ENCODE data around the gene OBP2B.
"Not testable (repeated sequence)": the region's sequence is repeated elsewhere in the genome, so short reads cannot be mapped to it uniquely, and the experiment has no call there.

OBP2B gene, protein sequence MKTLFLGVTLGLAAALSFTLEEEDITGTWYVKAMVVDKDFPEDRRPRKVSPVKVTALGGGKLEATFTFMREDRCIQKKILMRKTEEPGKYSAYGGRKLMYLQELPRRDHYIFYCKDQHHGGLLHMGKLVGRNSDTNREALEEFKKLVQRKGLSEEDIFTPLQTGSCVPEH

GRCh38 chr9:133208880-133209300, at the start of gene OBP2B:
Gene OBP2B (minus strand): TSS chr9:133209250. CDS start chr9:133209199, 51 bp downstream.
- DNase-seq: not testable (repeated sequence)

GRCh38 chr9:133258061-133259015, 49.3 kb upstream of the OBP2B start:
- no peak for DNase-seq

GRCh38 chr9:133257465-133257956, 48.5 kb upstream of the OBP2B start:
- DNase-seq: no peak

GRCh38 chr9:133256686-133257091, 47.6 kb upstream of the OBP2B start:
- no peak for DNase-seq

DNA sequence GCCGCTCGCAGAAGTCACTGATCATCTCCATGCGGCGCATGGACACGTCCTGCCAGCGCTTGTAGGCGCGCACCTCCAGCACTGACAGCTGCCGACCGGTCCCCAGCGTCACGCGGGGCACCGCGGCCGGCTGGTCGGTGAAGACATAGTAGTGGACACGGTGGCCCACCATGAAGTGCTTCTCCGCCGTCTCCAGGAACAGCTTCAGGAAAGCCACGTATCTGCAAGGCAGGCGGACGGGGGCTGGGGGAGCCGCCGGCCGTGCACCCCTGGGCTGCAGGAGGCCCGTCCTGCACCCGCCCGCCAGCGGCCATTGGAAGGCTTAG, 47.0 kb upstream of the OBP2B start:
- DNase-seq: no peak

- DNase-seq: no peak
These were observed 46.5 kb upstream of the OBP2B start for GRCh38 chr9:133255371-133256135.

DNA sequence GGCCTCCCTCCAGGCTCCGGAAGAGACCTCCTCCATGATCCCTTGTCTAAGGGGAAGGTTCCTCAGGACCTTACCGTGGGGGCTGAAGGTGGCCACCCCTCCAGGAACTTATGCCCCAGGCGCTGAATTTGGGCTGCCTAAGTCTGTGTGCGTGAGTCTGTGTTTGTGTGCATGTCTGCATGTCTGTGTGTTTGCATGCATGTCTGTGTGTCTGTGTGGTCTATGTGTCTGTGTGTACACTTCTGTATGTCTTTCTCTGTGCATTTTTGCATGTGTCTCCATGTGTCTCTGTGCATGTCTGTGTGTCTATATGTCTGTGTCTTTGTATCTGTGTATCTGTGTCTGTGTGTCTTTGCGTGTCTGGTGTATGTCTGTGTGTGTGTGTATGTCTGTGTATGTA, 45.4 kb upstream of the OBP2B start:
- no peak for DNase-seq

- DNase-seq: no peak
These were observed 44.2 kb upstream of the OBP2B start for GRCh38 chr9:133253268-133253667.

- DNase-seq: no peak
These were observed 43.4 kb upstream of the OBP2B start for GRCh38 chr9:133252301-133253020.

- DNase-seq: no peak
These were observed 42.7 kb upstream of the OBP2B start for GRCh38 chr9:133251773-133252172.

DNA sequence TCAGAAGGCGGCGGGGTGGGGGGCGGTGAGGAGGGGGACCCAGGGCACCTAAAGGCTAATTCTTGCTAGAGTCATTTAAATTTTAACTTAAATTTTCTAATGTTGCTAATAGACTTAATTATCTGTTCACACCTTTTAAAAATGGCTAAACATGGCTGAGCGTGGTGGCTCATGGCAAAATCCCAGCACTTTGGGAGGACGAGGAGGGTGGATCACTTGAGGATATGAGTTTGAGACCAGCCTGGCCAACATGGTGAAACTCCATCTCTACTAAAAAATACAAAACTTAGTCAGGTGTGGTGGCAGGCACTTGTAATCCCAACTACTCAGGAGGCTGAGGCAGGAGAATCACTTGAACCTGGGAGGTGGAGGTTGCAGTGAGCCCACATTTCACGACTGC, 42.2 kb upstream of the OBP2B start:
- DNase-seq: not testable (repeated sequence)

DNA sequence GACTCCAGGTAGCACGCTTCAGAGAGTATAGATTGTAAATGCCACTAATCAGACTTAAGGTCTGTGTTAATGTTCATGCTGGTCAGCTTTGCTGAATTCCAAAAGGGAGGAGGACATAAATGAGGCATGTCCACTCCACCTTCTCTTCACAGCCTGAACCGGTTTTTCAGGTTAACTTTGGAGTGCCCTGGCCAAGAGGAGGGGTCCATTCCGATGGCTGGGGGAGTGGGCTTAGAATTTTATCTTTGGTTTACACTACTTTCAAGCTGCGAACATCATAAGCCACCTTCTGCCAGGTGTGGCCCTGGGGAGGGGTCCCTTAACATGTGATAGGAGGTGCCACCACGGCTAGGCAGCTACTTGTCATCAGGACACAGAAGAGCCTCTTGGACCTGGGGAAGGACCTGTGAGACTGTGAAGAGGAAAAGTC, 41.7 kb upstream of the OBP2B start:
- no peak for DNase-seq

- DNase-seq: no peak
These were observed 40.3 kb upstream of the OBP2B start for GRCh38 chr9:133249337-133249736.

DNA sequence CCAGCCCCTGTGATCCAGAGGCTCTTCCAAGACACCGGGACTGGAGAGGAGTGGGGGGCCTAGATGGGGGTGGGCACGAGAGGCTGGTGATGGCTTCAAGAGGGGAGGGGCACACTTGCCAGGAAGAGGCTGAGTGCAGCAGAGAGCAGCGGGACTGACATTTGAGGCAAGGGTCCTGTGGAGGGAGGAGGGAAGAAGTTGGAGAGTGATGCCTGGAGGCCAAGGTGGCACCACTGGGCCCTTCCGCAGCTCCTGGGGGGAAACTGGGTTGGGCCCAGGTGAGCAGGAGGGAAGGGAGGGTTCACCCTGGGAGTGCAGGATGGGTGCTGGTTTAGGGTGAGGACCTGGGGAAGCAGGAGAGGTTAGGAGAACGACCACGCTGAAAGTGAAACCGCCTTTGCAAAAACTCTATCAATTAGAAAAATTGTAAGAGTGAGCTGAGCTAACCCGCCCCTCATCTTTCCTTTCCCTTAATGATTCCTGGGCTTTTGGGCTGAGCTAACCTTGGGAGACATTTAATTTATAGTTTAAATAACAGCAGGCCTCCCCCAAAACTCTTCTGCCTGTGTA, 39.8 kb upstream of the OBP2B start:
- DNase-seq: no peak

GRCh38 chr9:133247632-133248031, 38.6 kb upstream of the OBP2B start:
- no peak for DNase-seq

DNA sequence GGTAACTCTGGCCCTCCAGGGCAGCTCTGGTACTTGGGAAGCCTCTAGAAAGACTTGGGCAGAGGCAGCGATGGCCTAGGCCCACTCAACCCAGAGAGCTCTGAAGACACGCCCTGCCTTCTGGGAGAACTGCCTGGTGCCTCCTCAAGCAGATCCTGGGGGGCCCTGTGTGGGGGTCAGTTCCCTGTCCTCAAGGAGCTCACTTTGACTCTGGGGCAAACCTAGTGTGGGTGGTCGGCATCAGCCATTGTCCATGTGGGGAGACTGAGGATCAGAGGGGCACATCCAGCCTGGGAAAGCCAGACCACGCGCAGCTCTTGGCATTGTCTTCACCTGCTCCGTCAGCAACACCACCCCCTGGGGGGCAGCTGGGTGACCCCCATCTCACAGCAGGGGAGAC, 37.9 kb upstream of the OBP2B start:
- DNase-seq: no peak

DNA sequence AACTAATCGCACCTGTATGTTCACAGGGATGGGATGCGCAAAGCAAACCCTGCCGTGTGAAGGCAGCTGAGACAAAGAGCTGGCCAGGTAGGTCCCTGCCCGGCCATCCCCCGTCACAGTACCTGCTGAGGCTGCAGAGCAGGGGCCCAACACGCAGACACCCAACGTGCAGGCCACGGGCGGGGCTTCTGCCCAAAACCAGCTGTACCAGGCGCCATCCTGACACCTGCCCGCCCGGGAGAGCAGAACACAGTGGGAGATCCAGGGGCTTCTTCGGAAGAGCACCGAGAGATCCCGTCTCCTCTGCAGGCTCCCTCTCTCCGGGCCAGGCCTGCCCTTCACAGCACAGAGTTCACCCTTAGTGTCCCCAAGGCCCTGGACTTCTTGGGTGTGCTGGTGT, 37.5 kb upstream of the OBP2B start:
- DNase-seq: no peak

- DNase-seq: no peak
These were observed 33.9 kb upstream of the OBP2B start for GRCh38 chr9:133242991-133243390.

DNA sequence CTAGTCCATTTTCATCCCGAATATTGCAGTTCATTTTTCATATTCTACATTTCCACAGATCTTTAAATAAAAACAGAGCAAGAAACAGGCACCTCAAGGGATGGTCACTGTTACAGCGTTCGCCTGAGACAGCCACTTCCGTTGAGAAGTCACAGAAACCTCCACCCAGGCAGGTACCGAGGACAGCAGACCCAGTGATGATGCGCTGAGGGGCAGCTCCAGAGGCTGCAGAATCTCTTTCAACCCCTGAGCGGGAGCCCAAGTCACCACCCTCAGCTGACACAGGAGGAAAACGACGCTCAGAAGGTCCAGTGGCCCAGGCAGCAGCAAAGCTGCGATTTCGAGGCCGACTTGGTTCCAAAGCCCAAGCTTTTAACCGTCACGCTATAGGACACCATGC, 33.2 kb upstream of the OBP2B start:
- no peak for DNase-seq

DNA sequence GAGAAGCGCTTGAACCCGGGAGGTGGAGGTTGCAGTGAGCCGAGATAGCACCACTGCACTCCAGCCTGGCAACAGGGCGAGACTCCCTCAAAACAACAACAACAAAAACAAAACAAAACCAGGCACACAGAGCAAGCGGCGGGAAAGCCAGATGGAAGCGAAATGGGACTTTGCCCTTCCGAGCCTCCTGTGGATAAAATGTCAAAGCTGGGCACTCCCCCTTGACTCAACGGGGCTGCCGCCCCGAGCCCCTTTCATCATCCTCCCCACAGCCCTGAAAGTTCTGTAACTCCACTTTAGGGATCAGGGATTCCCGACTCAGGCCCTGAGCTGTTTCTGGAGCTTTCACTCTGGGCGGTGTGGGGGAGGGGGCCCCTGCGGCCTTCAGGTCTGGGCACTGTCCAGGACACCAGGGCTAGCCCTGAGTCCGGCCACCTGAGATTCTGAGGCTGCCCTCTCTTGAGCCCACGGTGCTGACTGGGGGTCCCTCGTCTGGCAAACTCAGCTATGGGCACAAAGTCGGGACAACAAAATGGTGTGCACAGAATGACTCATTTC, 30.6 kb upstream of the OBP2B start:
- DNase-seq: no peak

GRCh38 chr9:133238851-133239532, 29.9 kb upstream of the OBP2B start:
- peak; percentile 50 for DNase-seq

All from activated T-cell treated with anti-CD3 and anti-CD28 coated beads for 4 hours (primary cell).